Non-pigmented ciliary epithelial cell (primary cell): ENCODE data around the gene FEM1B.

Experiments used
- DNase-seq: peaks from one replicate; pipeline ENCODE4 v3.0.0-alpha.2; 2010; ENCODE audit warnings: low read depth

FEM1B gene

DNA sequence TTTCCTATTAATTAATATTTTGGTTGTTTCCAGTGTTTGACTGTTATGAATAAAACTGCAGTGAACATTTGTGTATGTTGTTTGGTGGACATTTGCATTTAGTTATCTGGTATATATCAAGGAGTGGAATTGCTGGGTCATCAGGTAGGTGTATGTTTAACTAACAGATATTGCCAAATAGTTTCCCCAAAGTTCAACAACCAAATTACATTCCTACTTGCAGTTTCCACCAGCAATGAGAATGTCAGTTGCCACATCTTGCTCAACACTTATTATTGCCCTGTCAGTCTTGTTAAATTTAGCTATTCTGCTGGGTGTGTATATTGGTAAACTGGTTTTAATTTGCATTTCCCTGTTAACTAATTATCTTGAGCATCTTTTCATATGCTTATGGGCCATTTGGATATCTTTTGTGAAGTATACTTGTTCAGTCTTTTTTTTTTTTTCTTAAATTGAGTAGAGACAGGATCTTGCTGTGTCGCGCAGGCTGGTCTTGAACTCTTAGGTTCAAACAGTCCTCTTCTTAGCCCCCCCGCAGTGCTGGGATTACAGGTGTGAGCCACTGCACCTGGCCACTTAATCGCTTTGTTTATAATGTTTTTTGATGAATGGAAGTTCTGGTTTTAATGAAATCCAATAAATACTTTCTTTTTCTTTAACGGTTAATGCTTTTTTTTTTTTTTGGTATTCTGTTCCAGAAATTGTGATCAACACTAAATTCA, 7.9 kb downstream of the FEM1B start:
- DNase-seq = no peak

DNA sequence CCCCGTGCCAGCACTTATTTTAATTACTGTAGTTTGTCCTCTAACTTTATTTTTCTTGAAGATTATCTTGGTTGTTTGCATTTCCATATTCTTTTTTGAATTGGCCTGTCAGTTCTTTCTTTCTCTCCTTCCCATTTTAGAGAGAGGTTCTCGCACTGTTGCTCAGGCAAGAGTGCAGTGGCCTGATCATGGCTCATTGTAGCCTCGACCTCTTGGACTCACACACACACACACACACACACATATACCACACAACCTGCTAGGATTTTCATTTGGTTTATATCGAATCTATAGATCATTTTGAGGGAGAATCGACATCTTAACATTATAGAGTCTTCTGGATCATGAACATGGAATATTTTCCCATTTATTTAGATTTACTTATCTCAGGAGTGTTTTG, 8.7 kb downstream of the FEM1B start:
- DNase-seq = no peak

DNA sequence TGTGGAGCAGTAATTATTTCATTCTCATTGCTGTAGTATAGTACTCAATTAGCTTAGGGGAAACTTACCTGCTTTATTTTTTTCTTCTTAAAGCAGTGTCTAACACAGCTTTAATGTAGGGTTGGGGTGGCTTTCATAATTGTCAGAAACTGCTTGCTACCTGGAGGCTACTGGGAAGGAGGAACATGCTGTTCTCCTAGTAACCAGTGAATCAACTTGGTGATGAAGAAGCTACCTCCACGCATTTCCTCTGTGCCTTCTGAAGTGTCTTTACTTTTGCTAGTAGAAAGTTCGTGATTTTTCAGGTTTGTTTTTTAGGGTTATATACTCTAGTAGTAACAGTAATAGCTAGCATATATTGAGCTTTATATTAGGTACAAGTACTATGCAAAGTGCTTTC, 11.5 kb downstream of the FEM1B start:
- no peak for DNase-seq

DNA sequence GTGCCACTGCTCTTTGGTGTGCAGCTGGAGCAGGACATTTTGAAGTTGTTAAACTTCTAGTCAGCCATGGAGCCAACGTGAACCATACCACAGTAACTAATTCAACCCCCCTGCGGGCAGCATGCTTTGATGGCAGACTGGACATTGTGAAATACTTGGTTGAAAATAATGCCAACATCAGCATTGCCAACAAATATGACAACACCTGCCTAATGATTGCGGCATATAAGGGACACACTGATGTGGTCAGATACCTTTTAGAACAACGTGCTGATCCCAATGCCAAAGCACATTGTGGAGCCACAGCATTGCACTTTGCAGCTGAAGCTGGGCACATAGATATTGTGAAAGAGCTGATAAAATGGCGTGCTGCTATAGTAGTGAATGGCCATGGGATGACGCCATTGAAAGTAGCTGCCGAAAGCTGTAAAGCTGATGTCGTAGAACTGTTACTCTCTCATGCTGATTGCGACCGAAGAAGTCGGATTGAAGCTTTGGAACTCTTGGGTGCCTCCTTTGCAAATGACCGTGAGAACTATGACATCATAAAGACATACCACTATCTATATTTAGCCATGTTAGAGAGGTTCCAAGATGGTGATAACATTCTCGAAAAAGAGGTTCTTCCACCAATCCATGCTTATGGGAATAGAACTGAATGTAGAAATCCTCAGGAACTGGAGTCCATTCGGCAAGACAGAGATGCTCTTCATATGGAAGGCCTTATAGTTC, 12.2 kb downstream of the FEM1B start:
- DNase-seq = no peak

DNA sequence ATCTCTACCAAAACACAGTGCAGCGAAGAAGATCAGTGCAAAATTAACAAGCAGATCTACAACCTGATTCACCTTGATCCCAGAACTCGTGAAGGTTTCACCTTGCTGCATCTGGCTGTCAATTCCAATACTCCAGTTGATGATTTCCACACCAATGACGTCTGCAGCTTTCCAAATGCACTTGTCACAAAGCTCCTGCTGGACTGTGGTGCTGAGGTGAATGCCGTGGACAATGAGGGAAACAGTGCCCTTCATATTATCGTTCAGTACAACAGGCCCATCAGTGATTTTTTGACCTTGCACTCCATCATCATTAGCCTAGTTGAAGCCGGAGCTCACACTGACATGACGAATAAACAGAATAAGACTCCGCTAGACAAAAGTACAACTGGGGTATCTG, 13.2 kb downstream of the FEM1B start:
- DNase-seq = no peak

DNA sequence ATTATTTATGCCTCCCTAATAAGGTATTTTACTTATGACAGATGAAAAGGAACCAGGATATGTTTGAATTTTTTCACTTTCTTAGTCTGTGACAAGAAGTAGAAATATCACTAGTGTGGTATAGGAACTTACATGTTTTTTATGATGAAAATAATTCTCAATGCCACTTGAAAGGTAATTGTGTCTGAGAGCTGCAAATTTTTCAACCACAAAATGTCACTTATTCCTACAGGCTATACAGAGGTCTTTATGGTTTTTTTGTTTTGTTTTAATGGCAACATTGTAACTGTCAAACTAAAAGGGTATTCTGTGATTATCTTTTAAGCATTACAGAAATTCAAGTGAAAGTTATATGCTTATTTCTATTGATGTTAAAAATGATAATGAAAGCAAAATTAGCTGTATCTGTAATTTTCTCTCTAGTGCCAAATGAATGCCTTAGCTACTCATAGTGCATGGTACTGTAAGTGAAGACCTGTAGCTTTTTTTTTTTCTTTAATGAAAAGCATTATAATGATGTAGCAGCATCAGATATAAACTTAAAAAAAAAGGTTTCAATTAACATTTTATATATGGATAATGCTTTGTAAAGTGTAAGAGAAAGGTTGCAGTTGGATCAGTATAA, 14.7 kb downstream of the FEM1B start:
- no peak for DNase-seq

DNA sequence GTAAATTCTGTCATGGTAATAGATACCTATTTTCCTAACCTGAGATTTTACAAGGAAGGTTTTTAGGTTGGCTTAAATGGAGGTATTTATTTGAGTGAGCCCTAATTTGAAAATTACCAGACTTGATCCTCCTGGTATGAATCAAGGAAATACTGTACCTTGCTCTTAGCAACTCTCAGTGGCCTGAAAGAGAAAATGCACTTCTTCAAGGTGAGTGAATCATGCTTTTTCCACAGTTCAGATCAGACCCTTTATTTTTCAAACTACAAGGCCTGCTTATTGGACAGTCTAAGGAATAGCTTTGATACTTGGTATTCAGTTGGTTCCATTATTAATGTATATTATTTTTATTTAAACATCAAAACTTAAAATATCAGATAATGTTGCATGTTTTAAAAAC, 15.4 kb downstream of the FEM1B start:
- no peak for DNase-seq

DNA sequence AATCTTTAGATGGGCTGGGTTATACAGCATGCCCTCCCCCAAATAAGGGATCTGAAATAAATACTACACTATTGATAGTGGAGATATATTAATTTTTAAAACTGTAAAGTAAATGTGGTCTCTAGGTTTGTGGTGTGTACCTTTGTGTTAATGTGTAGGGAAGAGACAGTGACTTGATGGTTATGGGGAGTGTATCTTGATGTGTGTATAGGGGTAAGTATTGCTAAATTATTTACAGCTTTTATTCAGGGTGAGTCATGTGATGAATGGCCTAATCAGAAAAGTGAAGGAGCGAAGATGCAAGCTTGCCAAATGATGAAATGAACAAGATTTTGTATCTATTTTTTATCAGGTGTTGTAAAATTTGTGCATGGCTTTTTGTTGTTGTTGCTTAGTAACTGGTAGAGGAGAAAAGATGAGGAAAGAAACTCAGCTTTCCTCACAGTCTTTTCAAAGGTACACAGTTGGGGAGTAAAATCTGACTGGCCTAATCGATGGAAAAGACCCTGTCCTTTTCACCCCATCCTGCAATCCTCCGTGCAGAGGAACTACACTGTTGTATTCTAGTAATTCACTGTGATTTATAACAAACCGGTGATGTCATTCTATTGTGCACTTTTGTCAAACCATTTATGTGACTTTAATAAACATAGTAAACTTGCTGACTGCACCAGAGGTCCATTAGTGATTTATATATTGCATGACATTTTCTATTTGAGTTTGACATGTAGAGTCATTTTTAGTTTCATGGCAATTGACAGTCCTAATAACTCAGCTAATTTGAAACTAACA, 17.7 kb downstream of the FEM1B start:
- no peak for DNase-seq

DNA sequence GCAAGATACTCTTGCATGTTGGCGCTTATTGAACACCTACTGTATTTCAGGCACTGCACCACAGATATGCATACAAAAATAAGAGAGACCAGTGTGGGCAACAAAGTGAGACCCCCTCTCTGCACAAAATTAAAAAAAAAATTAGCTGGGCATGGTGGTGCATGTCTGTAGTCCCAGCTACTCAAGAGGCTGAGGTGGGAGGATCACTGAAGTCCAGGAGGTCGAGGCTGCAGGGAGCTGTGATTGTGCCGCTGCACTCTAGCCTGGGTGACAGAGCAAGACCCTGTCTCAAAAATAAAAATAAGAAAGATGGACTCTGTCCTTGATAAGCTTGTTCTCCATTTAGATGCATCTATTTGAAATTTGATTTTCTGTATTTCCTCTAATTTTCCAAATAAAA, 20.8 kb downstream of the FEM1B start:
- no peak for DNase-seq

DNA sequence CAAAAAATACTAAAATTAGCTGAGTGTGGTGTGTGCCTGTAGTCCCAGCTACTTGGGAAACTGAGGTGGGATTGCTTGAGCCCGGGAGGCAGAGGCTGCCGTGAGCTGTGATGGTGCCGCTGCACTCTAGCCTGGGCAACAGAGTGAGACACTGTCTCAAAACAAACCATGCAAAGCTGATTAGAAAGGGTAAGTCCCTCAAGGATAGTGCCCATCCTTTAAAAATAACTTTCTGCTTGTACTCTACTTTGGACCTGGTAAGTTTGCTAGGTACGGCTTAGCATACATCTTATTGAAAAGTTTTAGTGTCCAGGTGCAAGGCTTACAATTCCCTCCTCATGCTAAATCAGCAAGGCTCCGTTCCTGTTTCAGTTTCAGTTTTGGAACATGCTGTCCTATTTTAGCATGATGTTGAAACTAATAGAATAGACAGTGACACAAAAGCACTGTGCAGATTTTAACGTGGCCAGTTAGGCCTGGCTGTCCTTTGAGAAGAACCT, 21.4 kb downstream of the FEM1B start:
- no peak for DNase-seq

DNA sequence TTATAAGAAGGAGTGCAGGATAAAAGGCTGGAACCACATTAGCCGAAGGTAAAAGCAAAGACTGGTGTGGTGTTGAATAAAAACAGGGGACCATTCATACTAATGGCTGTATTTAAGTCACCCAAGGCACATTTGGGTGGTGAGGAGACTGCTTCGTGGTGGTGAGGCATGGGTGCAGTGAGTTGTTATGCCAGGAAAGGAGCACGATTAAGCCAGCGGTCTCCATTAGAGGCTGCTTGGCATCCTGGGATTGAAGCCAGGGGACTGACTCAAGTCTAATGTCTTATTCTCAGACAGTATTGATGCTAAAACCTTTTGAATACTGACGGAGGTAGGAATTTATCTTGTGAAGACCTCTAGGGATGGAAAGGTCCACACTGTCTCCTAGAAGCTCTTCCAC, 21.9 kb downstream of the FEM1B start:
- DNase-seq = no peak

DNA sequence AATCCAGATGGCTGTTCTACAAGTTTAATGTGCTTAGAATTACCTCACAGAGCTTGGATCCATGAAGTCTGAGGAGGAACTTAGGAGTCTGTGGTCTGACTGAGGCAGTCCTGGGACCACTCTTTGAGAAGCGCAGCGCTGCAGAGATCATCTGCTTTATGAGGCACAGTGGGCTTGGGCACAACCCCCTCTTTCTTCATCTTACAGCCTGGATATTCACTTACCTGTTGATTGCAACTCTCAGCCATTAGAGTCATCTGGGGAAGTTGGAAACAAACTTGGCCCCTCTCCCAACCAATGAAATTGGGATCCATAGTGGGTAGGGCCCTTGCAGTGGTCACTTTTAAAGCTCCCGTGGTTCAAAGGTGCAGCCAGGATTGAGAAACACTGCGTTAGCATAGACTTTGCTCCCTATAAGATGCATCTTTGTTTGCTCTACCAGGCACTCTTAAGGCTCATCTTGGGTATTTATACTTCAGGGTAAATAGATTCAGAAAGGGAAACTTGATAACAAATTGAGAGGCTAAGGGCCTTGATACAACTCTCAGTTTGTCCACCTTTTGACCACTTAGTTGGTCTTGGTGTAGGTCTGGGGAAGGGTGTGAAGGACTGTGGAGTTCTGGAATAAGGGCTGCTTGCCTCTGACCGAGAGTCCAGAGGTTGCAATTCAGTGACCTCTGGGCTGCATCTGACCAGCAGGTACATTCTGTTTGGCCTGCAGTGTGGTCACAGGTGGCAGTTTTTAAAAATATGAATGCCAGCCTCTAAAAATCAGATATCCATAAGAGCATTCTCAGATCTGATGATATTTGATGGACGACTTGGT, 22.8 kb downstream of the FEM1B start:
- DNase-seq = no peak

DNA sequence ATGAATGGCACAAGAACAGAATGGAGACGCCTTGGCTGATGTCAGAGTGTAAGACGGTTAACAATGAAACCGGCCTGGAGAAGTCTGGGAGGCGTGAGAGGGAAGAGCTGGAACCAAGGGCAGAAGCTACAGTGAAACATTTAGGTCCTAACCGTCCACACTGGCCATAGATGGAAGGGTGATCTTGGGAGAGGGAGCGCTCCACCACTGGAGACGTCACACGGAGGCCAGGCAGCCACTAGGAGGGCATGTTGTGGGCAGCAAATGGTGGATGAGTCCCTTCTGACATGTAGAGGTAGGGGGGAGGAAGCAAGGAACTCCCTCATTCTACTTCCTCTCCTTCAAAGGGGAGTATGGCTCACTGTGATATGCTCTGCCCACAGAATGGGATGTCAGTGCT, 23.8 kb downstream of the FEM1B start:
- DNase-seq = no peak

DNA sequence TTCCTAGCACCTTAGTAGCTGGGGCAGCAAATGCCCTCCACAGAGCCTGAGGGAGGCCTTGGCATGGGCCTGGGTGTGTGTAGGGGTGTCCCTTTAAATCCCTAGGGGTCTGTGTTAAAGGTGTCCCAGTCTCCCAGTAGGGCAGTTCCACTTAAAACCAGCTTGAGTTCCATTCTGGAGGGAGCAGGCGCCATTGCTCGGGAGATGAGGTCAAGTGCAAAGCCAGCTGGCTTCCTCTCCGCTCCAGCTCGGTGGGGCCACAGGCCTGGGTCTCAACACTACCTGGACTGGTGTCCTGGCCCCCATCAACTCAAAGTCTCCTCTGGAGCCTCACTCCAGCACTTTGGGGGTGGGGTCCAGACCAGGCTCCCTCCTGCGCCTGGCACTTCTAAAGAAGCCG, 25.2 kb downstream of the FEM1B start:
- DNase-seq = no peak

DNA sequence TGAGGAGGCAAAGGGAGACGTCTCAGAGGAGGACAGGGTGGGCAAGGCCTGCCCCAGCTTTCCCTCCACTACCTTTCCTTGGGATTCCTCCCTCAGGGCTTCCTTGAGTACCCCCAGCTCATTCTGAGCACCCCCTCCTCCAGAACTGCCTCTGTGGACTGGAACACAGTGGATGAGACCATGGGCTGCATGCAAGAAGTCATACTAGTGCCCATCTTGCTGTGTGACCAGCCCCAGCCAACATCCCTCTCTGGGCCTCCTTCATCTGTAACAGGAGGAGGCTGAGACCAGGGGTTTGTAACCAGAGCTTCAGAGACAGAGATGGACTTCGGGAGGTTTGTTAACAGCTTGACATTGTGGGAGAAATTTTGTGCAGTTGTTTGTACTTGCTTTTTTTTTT, 25.6 kb downstream of the FEM1B start:
- no peak for DNase-seq

DNA sequence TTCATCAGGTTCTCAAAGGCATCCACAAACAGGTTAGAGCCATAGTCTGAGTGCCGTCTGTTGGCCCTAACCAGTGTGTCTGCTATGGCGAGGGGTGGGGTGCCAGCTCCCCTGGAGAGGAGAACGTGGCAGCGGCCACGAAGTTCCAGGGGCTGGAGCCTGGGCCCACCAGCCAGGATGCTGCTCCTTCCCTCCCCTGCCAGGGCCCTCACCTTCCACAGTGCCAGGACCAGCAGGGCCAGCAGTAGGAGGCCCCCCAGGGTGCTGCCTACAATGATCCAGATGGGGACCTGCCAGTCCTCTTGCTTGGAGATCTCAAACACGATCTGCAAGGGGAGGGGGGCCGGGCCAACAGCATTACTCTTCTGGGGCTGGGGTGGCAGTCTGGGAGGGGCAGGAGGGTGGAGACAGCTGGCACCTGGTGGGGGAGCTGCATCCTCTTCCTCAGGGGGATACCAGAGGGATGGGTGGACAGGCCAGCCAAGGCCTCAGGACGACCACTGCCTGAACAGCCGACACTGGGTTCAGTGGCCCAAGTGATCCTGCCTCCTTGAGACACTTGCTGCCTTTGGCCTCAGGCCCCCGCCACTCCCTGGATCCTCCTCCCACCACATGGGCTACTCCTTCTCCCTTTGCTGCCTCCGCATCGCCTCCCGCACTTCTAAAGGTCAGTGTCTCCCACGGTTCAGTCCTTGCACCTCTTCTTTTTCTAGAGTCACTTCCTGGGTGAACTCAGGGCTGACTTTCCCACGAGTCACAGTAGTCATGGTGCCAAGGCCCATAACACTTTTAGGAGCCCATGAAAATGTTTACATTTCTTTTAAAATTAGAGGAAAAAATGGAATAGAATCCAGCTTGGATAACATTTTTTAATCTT, 26.3 kb downstream of the FEM1B start:
- DNase-seq = no peak

DNA sequence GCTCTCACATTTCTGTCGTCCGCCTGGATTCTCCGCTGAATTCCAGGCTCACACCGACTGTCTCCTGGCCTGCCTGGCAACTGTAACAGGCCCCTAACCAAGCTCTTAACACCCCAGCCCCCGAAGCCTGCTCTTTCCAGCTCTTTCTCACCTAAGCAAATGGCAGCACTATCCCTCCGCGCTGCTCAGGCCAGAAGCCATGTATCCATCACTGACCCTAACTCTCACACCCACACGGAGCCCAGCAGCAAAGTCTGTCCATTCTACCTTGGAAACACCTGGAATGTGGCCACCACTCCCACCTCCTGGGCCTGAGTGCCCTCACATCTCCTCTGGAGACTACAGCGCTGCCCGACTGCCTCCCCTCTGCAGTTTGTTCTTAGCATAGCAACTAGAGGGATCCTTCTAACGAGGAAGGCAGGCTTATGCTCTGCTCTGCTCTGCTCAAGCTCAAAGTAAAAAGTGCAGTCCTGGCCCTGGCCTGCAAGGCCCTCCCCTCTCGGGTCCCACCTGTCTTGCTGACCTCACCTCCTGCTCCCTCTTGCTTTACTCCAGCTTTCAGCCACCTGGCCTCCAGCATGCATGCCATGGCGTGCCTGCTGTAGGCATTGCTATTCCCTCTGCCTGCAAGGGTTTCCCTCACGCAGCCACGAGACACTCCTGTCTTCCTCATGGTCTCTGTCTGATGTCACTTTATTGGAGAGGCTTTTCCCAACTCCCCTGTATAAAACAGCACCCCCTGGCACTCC, 27.2 kb downstream of the FEM1B start:
- no peak for DNase-seq

DNA sequence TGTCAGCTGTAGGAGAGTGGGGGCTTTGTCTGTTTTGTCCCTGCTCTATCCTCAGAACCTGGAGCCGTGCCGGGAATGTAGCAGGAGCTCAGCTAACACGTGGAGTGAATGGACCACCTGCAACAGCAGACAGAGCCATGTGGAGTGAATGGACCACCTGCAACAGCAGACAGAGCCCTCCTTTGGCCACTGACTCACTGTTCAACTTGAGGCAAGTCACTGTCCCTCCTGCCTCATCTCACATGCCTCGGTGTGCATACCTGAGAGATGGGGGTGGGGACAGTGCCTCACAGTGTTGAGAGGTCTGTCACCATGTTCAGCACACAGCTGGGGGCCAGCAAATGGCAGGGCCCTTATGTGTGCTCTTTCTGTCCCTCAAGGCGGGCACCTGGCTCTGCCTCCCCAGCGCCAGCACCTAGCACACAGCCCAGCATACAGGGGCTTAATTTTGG, 27.9 kb downstream of the FEM1B start:
- no peak for DNase-seq

DNA sequence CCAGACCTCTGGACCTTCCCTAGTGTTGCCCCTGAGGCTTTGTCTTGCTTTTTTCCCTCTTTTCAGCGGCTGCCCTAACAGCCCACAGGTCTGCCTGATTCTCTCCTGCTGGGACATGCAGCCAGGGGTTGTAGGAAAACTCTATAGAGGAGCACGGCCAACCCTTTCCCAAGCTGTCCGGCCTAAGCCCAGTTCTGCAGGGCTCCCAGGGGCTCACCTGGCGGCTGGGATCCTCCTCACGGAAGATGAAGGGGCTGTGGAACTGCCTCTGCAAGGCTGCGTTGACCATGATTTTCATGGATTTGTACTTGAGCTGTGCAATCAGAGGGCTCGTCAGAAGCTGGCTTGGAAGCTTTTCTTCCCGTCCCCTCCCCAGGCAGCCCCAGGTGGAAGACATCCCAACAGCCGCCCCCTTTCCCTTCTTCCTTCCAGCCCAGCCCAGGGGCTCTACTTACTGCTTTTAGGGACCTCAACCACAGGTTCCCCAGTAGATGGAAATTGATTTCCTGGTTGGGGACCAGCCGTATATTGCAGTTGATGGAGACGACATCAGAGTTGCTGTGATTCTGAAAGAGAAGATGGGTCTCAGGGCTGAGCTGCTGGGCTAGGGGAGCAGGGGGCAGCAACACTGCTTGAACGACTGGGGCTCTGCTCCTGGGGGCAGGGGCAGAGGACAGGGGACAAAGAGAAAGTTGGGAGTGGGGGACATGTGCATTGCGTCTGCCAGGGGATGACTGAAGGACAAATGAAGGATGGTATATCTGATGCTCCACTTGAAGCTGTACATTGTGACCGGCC, 29.8 kb downstream of the FEM1B start:
- DNase-seq = no peak
